EL (cell line): Measurements from ENCODE around the gene SLC9B2.
A peak's percentile ranks its signal among the peaks of the same experiment; 100 is the strongest.
"Not testable (repeated sequence)": the region's sequence is repeated elsewhere in the genome, so short reads cannot be mapped to it uniquely, and the experiment has no call there.

ENCODE experiments used
- DNase-seq: peaks from one replicate; pipeline ENCODE4 v3.0.0-alpha.2; 2016

Gene SLC9B2

DNA sequence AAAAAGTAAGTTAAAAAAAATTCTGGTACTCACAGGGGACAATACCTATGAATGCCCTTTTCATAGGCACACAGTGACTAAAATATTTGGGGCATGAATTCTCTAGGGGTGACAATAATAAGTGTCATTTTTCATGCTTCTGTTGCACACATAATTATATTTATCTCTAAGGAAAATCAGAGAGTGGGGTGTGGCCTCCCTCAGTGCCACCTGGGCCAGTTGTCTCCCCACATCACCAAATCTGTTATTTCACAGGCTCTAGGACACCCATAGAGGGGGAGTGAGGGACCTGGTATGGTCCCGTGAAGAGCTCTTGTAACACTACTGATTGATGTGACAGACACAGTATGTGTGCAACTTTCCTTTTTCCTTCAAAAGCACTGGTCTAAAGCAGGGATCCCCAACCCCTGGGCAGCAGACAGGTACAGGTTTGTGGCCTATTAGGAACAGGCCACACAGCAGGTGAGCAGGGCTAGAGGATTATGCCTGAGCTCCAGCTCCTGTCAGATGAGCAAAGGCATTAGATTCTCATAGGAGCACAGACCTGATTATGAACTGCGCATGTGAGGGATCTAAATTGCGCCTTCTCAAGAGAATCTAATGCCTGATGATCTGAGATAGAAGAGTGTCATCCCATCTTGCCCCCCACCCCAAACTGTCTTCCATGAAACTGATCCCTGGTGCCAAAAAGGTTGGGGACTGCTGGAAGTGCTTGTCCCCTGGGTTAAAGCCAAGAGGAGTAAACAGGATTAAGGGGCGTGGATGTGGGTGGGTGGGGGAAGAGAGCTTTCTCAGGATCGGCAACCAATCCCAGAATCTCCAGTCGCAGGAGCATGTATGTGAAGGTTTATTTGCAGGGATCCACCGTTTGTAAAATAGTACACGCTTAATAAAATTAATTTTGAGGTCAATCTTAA, 57.9 kb downstream of the SLC9B2 start:
- peak; percentile 1 for DNase-seq

DNA sequence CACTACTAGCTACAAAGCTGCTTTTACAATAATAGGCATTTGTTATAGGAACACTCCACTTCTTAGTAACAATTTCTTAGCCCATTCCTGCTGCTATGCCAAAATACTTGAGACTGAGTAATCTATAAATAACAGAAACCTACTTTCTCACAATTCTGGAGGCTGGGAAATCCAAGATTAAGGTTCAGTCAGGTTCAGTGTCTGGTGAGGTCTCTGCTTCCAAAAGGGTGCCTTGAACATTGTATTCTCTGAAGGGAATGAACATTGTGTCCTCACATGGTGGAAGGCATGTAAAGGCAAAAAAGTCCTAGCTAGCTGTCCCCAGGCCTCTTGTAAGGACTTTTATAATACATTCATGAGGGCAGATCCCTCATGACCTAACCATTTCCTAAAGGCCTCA, 64.0 kb downstream of the SLC9B2 start:
- no peak for DNase-seq

DNA sequence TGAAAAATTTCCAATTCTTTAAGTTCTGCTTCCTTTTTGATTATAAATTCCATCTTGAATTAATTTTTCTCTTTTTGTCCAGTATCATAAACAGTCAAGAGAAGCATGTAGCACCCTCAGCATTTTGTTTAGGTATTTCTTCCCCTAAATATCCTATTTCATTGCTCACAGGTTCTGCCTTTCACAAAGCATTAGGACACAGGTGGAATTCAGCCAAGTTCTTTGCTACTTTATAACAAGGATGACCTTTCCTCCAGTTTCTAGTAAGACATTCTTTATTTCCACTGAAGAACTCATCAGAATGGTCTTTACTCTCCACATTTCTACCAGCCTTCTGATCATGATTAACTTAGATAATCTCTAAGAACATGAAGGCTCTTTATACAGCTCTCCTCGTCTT, 64.5 kb downstream of the SLC9B2 start:
- DNase-seq, result peak; percentile 13

DNA sequence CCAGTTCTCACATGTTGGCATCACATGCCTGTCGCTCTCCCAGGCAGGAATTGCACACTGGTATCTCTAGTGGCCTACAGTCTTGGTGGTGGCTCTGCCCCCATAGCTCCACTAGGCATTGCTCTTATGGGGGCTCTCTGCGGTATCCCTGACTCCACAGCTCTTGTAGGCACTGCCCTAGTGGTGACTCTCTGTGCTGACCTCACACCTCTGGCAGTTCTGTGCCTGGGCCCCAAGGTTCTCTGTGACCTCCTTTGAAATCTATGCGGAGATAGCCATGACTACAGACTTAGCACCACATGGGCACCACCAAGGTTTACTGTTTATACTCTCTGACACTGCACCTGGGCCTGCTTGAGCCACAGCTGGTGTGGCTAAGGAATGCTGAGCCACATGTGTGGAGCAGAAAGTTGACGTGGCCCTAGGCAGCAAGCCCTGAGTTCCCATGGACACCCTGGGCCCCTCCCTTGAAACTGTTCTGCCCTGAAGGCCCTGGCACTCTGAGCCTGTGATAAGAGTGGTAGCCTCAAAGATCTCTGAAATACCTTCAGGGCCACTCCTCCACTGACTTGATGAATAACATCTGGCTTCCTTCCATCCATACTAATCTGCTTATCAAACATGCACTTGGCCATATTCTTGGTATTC, 65.1 kb downstream of the SLC9B2 start:
- DNase-seq, result peak; percentile 40

DNA sequence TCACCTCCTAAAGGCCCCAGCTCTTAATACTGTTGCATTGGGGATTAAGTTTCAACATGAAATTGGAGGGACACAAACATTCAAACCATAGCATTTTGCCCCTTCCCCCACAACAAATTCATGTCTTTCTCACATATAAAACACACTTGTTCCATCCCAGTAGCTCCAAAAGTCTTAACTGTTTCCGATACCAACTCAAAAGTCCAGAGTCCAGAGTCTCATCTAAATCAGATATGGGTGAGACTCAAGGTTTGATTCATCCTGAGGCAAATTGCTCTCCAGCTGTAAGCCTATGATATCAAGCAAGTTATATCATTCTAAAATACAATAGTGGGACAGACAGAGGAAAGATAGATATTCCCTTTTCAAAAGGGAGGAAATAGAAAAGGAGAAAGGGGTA, 65.8 kb downstream of the SLC9B2 start:
- no peak for DNase-seq

DNA sequence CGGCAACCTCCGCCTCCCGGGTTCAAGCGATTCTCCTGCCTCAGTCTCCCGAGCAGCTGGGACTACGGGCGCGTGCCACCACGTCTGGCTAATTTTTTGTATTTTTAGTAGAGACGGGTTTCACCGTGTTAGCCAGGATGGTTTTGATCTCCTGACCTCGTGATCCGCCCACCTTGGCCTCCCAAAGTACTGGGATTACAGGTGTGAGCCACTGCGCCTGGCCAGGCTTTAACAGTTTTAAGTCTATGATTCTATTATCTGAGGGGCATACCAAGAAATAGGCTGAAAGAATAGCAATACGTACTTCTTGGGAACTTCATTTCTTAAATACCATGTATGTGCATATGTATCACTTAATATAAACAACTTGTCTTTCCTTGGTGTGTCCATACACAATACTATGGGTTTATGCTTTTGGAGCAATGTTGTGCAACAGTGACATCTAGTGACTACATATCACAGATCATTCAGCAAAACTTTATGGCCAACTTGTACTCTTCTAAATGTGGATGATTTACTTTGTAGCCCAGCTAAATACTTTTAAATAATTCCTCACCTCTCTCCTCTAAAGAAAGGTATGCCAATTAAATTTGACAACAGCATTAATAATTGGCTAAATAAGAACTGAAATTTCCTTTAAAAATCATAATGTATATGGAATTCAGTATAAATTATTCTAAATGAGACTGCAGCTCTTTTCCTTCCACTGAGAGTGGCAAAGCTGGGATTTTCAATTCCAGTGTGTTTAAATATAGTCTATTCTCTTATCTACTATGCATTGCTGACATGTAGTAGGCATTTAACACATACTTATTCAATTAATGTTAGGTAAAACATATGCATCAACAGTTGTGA, 67.5 kb downstream of the SLC9B2 start:
- peak; percentile 57 for DNase-seq

DNA sequence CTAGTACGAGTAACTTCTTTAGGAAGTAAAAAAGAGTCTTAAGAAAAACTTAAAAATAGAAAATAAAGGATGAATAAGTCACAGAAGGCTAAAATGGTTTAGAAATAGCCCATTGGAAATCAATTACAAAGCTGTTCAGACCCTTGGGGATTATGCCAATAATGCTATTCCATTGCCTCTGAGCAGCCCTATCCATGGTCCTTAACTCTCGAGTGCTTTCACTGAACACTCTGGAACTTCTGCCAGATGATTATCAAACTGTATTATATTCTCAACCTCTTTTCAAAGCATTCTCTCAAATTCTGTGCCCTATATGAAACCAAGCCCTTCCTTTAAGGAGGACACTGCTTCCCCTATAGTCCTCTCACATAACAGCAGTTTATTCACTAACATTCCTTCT, 74.0 kb downstream of the SLC9B2 start:
- DNase-seq, result peak; percentile 4

DNA sequence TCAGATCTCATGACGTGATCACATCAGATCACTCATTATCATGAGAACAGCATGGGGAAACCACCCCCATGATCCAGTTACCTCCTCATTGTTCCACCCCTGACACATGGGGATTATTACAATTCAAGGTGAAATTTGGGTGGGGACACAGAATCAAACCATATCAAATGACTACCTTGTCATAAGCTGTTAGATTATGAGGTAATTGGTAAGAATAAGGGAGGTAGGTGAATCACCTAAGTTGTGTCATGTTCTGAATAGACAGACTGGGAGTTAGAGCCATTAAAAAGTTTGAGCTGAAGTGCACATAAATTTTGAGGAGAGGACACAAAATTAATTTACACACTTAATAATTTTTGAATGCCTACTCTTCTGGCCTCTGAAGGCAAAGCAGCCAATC, 81.8 kb downstream of the SLC9B2 start:
- no peak for DNase-seq

DNA sequence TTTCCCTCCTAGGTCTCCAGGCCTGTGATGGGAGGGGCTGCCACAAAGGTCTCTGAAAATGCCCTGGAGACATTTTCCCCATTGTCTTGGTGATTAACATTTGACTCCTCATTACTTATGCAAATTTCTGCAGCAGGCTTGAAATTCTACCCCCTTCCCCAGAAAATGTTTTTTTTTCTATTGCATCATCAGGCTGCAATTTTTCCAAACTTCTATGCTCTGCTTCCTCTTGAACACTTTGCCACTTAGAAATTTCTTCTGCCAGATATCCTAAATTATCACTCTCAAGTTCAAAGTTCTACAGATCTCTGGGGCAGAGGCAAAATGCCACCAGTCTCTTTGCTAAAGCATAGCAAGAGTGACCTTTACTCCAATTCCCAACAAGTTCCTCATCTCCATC, 82.6 kb downstream of the SLC9B2 start:
- not testable (repeated sequence) for DNase-seq

DNA sequence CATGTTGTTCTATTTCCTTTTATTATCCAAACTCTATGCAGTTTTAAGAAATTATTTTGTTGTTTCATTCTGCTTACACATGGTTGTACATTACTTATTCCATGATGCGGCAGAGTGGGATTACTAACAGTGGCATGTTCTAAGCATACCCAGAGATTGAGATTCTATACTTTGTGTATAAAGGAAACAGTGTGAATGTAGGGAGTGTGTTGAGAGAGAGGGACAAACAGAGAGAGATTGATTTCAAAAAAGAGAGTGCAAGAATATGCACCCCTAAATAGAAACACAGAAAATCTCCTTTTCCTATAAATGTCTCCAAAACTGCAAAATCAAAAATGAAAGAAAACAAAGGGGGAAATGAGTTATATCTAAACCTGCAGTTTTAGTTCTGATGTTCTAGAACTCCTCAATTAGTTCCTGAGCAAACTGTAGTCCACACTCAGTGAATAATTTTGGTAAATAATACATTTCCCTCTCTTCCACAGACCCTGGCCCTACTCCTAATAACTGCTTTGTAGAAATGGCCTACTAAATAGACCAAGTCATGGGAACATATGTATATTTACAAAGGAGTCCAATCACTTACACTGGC, 88.0 kb downstream of the SLC9B2 start:
- DNase-seq, result no peak

DNA sequence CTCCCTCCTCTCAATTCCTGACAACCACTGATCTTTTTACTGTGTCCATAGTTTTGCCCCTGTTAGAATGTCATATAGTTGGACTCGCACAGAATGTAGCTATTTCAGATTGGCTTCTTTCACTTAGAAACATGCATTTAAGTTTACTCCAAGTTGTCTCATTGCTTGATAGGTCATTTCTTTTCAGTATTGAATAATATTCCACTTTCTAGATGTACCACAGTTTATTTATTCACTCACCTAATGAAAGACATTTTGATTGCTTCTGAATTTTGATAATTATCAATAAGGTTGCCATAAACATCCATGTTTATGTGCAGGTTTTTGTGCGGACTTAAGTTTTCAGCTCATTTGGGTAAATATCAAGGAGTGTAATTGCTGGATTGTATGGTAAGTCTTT, 95.6 kb downstream of the SLC9B2 start:
- DNase-seq, result no peak
